ENCODE results near the gene HDAC4.

HDAC4 gene

GRCh38 chr2:239264838-239265651 is 135.8 kb downstream of the HDAC4 start (continued):
- TF ChIP-seq PRDM10 (tag by site-specific recombination; IDR thresholded peaks at IDR 0.05) (peak; percentile 91), GLIS1 (tag by site-specific recombination; IDR thresholded peaks at IDR 0.05) (peak; percentile 76), ZNF175 (tag by site-specific recombination; IDR thresholded peaks at IDR 0.05) (no peak), ZBTB1 (tag by site-specific recombination; IDR thresholded peaks at IDR 0.05) (no peak), ZNF155 (tag by site-specific recombination; IDR thresholded peaks at IDR 0.05) (no peak), ZBTB21 (tag by site-specific recombination; IDR thresholded peaks at IDR 0.05) (no peak), AEBP2 (tag by site-specific recombination; IDR thresholded peaks at IDR 0.05; ENCODE audit: borderline replicate concordance) (no peak), SETDB1 (IDR thresholded peaks at IDR 0.05; ENCODE audit: insufficient read length, low read length) (no peak), ZNF670 (tag by site-specific recombination; IDR thresholded peaks at IDR 0.05; ENCODE audit: low read depth) (no peak), ZBTB44 (tag by site-specific recombination; IDR thresholded peaks at IDR 0.05) (no peak), ZNF16 (tag by site-specific recombination; IDR thresholded peaks at IDR 0.05; ENCODE audit: low read depth) (no peak), ZNF280C (tag by site-specific recombination; IDR thresholded peaks at IDR 0.05) (no peak), EGR2 (tag by site-specific recombination; IDR thresholded peaks at IDR 0.05; ENCODE audit: low read depth) (peak; percentile 65), KLF17 (tag by site-specific recombination; IDR thresholded peaks at IDR 0.05) (no peak), KLF7 (tag by site-specific recombination; IDR thresholded peaks at IDR 0.05; ENCODE audit: borderline replicate concordance) (no peak), ZBTB10 (tag by site-specific recombination; IDR thresholded peaks at IDR 0.05) (no peak), ZFHX2 (tag by site-specific recombination; conservative IDR thresholded peaks at IDR 0.05) (peak; percentile 66), YY1 (tag by site-specific recombination; IDR thresholded peaks at IDR 0.05) (no peak)
